Measurements from ENCODE around the gene TMEM63C. TPM values are rescaled to one million over a fixed set of nuclear protein-coding genes. Genes with fewer than 3 reads are reported as not detected.

TMEM63C gene
- total RNA-seq, 1 experiment from 2014 or later = 5.7 TPM

- TF ChIP-seq ZBTB33 (IDR thresholded peaks at IDR 0.05; ENCODE audit: extremely low read depth, insufficient replicate concordance, low read length) = no peak
Measured at GRCh38 chr14:77212943-77213678, 31.5 kb downstream of the TMEM63C start (continued).

GRCh38 chr14:77213679-77214016, 32.0 kb downstream of the TMEM63C start:
- Histone ChIP-seq H4K20me1 (ENCODE audit: insufficient read depth) (no peaks in the 10 kb centered on the region), H3K4me1 (ENCODE audit: control insufficient read depth in 1 of 2, insufficient read depth in 2 of 2, low read length in 2 of 2) (peaks cover 0 to 5% of the 10 kb centered on the region in 2 experiments; a peak in 2 of 4 replicates), H3K9me3 (ENCODE audit: control insufficient read depth in 1 of 2, insufficient read depth in 1 of 2, low read depth in 1 of 2, low read length in 2 of 2) (no peaks in the 10 kb centered on the region), H3K79me2 (ENCODE audit: insufficient read depth, low read length) (no peaks in the 10 kb centered on the region), H3K27ac (ENCODE audit: low read depth, low read length) (no peak overlapping the region), H3K9me2 (ENCODE audit: insufficient read depth) (no peaks in the 10 kb centered on the region), H3K27me3 (ENCODE audit: insufficient read depth, low read length) (no peaks in the 10 kb centered on the region), H2AFZ (ENCODE audit: low read depth, low read length, poor library complexity, severe bottlenecking) (no peak overlapping the region), H3K36me3 (ENCODE audit: control insufficient read depth in 1 of 2, insufficient read depth in 2 of 2, low read length in 2 of 2) (no peaks in the 10 kb centered on the region), H3K4me3 (replicated peaks in 1 of 2; ENCODE audit: low read depth in 1 of 2, low read length in 2 of 2) (no peak overlapping the region), H3K9ac (ENCODE audit: low read length) (no peak overlapping the region), H3K4me2 (ENCODE audit: low read length) (no peak overlapping the region)
- ChIA-PET POLR2A (interaction anchor here (0.6 to 0.7 kb wide), 2 partner anchors 36 to 63 kb away, joined by 3 read pairs; no protein-coding TSS in a partner anchor), RAD21 (ENCODE audit: low non-redundant PET in 1 of 2, low total read pairs in 2 of 2, uncharacterized antibody in 2 of 2, unreplicated experiment in 2 of 2) (interaction anchor here (1.4 to 1.6 kb wide), 2 partner anchors 61 to 62 kb away, joined by 6 to 8 read pairs; no protein-coding TSS in a partner anchor), CTCF (interaction anchor here (0.8 to 3.4 kb wide), 9 partner anchors 10 to 429 kb away, joined by 3 to 66 read pairs (median 4); no protein-coding TSS in a partner anchor)
- DNase-seq (ENCODE audit: low read depth, low spot score) = no peak
- TF ChIP-seq SP1 (IDR thresholded peaks at IDR 0.05; ENCODE audit: low read depth) (no peak), MAX (IDR thresholded peaks at IDR 0.05) (no peak), ZNF274 (IDR thresholded peaks at IDR 0.05; ENCODE audit: low read depth, low read length) (no peak), YY1 (IDR thresholded peaks at IDR 0.05; ENCODE audit: extremely low read depth, insufficient replicate concordance, low read depth, low read length) (no peak), ZBTB33 (IDR thresholded peaks at IDR 0.05; ENCODE audit: extremely low read depth, insufficient replicate concordance, low read length) (no peak), CTCF (IDR thresholded peaks at IDR 0.05 in 2 of 3, conservative IDR thresholded peaks at IDR 0.05 in 1 of 3; ENCODE audit: borderline replicate concordance in 1 of 3, insufficient read depth in 1 of 3, low read depth in 2 of 3, low read length in 2 of 3) (no peak), TCF7L2 (IDR thresholded peaks at IDR 0.05; ENCODE audit: borderline replicate concordance, extremely low read depth, insufficient read depth, insufficient read length) (no peak), CEBPB (IDR thresholded peaks at IDR 0.05; ENCODE audit: low read depth) (no peak), POLR2AphosphoS5 (IDR thresholded peaks at IDR 0.05; ENCODE audit: low read depth, low read length) (no peak)
- no TSS peak for BruUV-seq (replicated peaks)
- ATAC-seq = no peak; the same call in 1 of the 2 replicates
- intact Hi-C loops (cut with micrococcal nuclease) = loop anchor here (1.0 to 2.0 kb wide), 2 partner anchors 61 to 337 kb away; no protein-coding TSS in a partner anchor

Data from HCT116 (cell line).